HG02840 (cell line): Measurements from ENCODE around the gene CD34.
"Not testable (repeated sequence)": the region's sequence is repeated elsewhere in the genome, so short reads cannot be mapped to it uniquely, and the experiment has no call there.

Source experiments
- ATAC-seq: cut with Tn5 transposase; IDR thresholded peaks from one replicate; pipeline ENCODE4 v1.9.1; 2021; ENCODE audit warnings: mild to moderate bottlenecking, moderate library complexity, moderate number of reproducible peaks; ENCODE audit not compliant: unreplicated experiment, low FRiP score

The CD34 gene

DNA sequence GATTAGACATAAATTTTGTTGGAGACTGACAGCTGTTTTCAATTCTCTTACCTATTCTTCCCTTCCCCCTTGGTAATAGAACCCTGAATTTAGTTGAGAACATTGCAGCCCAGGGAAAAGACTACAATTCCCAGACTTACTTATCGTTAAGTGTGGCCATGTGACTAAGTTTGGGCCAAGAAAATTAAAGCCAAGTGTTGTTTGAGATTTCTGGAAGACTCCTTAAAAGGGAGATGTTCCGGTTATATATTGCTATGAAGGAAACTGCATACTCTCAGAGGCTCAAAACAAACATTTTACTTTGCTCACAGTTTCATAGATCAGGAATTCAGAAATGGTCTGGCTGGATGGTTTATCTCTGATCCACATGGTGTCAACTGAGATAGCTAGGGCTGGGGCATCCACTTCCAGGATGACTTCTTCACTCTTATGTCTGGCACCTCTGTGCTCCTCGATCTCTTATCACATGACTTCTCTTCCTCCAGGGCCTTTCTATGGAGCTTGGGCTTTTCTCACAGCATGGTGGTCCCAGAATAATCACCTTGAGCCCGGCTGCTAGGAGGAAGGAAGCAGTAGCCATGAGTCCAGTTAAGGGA is 22.4 kb upstream of the CD34 start:
- ATAC-seq: no peak

DNA sequence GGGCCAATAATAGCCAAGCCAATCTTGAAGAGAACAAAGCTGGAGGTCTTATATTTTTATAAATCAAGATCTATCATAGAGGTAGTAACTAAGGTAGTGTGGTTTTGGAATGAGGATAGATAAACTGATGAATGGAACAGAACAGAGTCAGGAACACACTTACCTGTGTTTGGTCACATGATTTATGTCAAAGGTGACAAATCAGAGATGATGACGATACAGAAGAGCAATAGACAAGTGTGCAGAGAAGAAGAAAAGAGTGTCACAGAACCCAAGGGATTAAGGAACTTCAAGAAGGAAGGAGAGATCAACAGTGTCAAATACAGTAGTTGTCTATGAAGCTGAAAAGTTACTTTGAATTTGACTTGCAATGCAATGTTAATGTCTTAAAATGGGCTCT is 16.1 kb upstream of the CD34 start:
- ATAC-seq: no peak

DNA sequence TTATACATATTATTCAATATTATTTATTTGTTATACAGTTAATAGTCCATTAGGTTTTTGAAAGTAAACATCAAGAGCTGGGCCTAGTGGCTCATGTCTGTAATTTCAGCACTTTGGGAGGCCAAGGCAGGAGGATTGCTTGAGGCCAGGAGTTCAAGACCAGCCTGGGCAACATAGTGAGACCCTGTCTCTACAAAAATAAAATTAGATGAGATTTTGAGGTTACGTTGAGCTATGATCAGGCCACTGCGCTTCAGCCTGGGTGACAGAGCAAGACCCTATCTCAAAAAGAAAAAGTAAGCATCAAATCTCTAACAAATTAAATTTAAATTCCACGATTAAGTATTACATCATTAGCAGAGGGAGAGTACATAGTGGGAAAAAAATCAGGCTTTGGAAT is 15.0 kb upstream of the CD34 start:
- ATAC-seq: not testable (repeated sequence)

DNA sequence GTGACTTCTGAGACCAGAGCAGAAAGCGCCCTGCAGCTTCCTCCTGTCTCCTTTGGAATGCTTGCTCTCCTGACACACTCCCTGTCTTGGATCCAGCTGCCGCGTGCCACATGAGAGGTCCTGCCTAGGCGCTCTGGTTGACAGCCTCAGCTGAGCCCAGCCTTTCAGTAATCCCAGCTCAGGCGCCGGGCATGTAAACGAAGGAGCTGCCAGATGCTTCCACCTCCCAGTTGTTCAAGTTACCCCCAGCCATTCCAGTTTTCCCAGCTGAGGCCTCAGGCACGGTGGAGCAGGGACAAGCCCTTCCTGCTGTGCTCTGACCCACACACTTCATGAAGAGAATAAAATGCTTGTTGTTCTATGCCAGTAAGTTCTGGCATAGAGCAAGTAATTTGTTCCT is 14.3 kb upstream of the CD34 start:
- no peak for ATAC-seq

GRCh38 chr1:207923561-207923960 is 12.6 kb upstream of the CD34 start:
- ATAC-seq: no peak

DNA sequence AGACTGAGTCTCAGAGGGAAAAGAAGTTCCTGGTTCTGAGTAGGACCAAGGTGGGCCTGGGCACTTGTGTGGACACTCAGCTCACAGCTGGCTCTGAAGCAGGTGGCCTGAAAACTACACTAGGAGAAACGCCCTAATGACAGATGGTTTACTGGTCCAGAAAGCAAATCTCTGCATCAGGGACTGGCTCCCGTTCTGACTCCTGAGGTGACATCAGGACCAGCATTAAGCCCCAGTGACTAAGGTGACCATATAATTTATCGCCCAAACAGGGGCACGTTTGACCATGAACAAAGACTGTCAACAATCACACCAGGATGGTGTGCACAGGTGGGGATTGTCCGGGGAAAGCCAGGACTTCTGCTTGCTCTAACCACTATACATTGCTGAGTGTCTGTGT is 12.2 kb upstream of the CD34 start:
- ATAC-seq: no peak

DNA sequence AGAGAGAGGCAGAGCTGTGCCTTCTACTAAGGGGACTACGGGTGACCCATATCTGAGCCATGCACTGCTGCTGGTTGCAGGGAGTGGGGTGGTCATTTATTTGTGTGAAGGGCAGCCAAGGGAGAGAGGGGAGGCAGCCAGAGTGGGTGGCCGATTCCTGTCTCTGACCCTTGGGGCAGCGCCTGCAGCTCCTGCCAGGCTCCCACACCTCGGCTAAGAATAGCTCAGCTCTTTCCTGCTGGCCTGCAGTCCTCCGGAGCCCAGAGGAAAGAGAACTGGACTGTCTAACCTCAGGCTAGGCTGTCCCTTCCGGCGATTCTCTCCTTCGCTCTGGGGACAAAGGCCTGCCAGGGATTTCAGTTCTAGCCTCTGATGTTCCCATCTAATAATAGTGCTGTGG is 11.6 kb upstream of the CD34 start:
- no peak for ATAC-seq

GRCh38 chr1:207921321-207921720 is 10.4 kb upstream of the CD34 start:
- ATAC-seq: no peak

- no peak for ATAC-seq
These were observed 9.6 kb upstream of the CD34 start for GRCh38 chr1:207920444-207921021.

DNA sequence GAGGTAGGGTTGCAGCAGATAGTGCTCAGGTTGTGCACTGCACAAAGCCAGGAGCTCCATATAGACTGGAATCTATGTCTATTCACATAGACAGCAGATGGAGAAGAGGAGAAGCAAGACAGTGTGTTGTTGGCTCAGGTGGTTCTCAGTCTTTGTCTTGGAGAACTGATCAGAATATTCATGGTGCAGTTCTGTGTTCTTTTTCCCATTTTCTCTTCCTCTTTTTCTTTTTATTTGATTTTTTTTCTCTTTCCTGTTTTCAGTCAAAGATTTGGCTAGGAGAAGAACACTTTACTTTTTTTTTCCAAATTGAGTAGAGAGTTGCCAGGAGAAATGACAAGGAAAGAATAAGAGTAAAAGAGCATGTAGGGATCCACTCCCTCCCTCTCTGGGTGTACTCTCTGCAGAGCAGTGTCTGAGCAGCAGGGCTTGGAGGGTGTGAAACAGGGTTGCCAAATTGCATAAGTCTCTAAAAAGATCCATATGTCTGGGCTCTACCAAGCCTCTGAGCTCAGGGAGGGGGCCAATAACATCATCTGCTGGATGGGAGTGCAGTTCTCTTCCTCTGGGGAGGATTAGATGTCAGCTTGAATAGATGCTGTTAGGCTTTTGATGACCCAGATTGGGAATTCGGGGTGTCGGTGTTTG is 8.7 kb upstream of the CD34 start:
- ATAC-seq: no peak

DNA sequence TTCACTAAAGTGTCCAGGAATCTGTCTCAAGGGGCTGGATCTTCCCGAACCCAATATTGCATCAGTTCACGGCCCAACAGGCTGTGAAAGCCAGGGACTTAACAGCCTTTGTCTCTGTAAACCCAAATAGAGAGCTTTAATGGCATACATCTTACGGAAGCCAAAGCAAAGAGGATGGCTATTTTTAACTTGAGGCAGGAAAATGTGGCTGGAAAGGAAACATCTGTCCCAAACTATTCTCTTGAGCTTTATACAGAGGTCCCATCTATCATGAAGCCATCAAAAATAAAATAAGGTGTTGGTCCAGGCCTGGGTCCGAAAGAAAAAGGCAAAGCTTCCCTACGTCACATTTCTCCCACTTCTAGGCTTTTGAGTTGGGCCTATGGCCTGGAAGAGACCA is 7.7 kb upstream of the CD34 start:
- ATAC-seq: no peak

GRCh38 chr1:207918011-207918410 is 7.1 kb upstream of the CD34 start:
- ATAC-seq: no peak

GRCh38 chr1:207917080-207917479 is 6.2 kb upstream of the CD34 start:
- ATAC-seq: no peak

GRCh38 chr1:207913951-207914350 is 3.0 kb upstream of the CD34 start:
- ATAC-seq: no peak

- ATAC-seq: no peak
These were observed 1.2 kb upstream of the CD34 start for GRCh38 chr1:207911856-207912760.

DNA sequence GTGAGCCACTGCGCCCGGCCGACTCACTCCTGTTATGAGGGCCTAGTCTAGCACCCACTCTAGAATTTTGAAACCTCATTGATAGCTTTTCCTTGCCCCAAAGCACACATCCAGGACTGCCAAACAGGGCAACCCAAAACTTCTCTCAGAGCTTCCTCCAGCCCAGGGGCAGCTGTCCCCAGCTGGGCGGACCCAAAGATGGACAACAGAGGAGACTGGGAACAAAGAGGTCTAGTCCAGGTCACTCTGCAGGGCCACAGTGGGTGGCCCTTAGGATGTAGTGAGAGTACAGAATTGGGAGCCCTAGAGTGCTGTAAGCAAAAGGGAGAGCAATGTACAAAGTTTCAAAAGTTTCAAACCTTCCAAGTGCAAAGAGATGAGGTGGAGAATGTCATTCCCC is 1.2 kb downstream of the CD34 start:
- no peak for ATAC-seq

GRCh38 chr1:207908107-207908734 is 2.7 kb downstream of the CD34 start:
- ATAC-seq: no peak

GRCh38 chr1:207904391-207904790 is 6.5 kb downstream of the CD34 start:
- no peak for ATAC-seq

DNA sequence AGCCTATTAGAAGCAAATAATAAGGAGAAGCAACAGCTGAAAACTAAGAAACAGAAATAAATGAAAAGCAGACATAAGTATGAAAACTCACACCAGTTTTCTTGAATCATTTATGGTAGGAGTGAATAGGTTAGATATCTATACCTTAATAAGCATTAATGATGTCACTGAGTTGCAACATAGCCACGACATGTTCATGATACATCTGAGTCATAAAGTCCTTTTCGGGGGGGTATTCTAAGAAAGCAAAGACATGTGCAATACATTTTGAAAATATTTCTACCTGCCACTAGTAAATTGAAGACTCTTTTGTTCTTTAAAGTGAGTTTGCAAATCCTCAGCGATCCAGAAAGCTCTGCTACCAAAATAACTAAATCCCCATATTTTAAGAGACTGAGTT is 7.2 kb downstream of the CD34 start:
- no peak for ATAC-seq

DNA sequence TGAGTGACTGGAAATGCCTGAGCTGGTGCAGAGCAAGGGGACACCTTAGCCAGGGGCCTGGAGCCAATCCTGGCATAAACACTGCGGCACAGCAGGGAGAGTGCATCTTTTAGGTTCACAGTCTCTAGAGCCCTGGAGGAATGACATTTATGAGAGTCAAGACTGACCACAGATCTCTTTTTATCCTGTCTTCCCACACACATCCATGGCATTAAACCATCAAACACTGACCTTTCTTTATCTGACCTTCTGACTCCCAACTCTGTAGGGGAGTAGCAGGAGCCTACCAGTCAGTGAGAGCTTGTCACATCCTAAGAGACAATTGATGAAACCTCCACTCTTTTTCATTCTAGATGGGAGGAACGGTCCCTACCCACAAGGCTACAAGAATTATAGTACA is 7.9 kb downstream of the CD34 start:
- no peak for ATAC-seq

- no peak for ATAC-seq
These were observed 8.4 kb downstream of the CD34 start for GRCh38 chr1:207902566-207902965.
